HG03135 (cell line): ENCODE results near the gene ACSBG1.

Experiments
- ATAC-seq: cut with Tn5 transposase; IDR thresholded peaks from one replicate; pipeline ENCODE4 v1.9.1; 2021; ENCODE audit warnings: mild to moderate bottlenecking, moderate library complexity; ENCODE audit not compliant: unreplicated experiment

Gene ACSBG1, protein sequence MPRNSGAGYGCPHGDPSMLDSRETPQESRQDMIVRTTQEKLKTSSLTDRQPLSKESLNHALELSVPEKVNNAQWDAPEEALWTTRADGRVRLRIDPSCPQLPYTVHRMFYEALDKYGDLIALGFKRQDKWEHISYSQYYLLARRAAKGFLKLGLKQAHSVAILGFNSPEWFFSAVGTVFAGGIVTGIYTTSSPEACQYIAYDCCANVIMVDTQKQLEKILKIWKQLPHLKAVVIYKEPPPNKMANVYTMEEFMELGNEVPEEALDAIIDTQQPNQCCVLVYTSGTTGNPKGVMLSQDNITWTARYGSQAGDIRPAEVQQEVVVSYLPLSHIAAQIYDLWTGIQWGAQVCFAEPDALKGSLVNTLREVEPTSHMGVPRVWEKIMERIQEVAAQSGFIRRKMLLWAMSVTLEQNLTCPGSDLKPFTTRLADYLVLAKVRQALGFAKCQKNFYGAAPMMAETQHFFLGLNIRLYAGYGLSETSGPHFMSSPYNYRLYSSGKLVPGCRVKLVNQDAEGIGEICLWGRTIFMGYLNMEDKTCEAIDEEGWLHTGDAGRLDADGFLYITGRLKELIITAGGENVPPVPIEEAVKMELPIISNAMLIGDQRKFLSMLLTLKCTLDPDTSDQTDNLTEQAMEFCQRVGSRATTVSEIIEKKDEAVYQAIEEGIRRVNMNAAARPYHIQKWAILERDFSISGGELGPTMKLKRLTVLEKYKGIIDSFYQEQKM

DNA sequence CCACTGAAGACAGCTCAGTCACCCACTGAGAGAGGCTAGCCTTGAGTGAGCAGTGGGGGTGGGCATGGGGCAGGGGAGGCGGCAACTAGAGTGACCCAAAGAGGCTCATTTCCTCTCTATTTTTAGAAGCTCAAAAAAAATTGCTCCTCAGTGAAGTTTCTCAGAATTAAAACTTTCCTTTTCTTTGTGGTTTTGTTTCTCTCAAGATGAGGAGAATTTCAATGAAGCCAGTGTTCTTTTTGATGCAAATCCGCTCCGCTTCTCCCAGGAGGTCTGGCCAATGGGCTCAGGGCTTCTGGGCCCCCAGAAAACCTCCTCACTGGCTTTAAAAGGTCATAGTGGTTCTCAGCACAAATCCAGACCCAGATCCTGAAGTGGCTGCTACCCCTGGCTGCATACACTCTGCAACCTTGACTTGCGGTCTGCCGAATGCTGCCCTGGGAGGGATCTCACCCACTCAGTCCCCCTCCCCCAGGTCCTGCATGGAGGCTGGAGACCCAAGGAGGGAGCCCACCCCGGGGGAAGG, at the start of gene ACSBG1:
TSS of gene ACSBG1 (minus strand) at position 51 of the 526 bp plus-strand sequence. CDS start 64 bp downstream, outside the sequence.
- no peak for ATAC-seq

DNA sequence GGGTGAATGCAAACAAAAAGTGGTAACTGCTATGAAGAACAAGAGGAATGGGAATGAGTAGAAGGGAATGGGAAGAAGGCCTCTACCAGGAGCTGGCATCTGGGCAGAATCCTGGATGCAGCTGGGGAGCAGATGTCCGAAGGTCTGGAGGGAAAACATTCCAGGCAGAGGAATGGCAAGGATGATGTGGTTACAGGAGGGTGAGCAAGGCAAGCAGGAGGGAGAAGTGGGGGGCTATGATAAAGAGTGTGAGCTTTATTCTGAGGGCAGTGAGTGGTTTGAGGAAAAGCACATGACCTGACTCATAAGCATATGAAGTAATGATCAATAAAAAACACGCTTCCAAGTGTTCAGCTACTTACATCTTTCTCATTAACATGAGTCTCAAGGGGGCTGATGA, 48.0 kb upstream of the ACSBG1 start:
- ATAC-seq = no peak

DNA sequence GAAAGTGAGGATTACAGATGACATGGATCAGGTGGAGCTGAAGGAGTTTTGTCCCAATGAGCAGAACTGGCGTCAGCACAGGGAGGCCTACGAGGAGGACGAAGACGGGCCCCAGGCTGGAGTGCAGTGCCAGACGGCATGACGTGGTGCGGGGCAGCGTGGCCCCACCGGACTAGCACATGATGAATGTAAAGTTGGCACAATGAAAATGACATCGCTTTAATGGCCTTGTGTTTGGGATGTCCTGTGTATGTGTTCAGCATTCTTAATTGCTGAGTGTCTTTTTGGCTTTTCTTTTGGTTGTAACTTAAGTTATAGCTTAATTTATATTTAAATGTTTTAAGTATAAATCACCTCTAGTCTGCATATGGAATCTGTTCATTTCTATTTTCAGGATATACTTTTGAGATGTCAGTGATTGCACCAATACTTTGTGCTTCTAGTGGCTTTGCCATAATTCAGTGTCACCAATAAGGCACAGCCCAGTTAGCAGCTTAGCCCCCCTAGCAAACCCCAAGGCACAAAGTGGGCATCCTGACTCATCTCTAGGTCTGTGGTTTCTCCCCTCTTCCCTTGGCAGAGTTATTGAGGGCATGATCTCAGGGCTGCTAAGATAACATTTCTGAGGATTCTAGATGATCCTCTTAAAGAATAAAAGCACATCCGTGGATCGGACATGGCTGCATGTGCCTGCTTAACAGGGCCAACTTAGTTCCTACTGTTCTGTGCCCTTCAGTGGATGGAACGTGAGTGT, 46.1 kb upstream of the ACSBG1 start:
- no peak for ATAC-seq

DNA sequence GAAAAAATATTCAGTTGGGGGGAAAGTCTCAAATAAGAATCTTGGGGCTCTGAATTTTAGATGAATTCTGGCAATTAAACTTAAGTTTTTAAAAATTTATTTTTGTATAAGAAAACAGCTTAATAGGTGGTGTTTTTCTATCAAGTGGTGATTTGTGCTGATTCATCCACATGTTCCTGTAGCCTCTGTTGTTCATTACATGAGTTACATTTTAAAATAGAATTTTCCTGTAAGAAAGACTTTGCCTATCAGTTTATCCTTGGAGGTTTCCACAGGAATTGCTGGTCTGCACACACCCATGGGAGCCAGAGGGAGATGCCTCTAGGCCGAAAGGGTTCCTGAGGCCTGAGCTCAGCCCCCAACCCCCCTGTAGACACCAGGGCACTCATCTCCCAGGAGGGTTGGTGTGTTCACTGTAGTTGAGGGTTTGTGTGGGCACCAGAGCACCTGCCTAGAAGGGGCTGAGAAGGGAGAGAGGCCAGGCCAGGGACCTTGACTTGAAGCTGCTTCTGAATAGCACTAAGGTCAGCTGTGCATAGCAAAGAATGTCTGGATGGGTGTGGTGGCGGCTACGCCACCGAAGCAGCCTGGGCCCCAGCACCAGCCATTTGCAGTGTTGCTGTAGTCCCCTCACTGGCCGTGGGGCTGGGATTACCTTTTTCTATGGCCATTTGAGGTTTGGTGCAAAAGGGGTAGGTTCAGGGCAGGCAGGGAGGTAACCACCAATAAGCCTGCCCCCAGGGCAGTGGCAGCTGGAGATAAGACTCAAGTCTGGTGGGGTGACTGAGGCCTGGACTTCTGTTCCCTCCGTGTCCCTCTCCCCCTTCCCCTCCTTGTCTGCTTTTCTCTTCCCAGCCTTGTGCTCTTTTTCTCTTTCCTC, 41.9 kb upstream of the ACSBG1 start:
- no peak for ATAC-seq

DNA sequence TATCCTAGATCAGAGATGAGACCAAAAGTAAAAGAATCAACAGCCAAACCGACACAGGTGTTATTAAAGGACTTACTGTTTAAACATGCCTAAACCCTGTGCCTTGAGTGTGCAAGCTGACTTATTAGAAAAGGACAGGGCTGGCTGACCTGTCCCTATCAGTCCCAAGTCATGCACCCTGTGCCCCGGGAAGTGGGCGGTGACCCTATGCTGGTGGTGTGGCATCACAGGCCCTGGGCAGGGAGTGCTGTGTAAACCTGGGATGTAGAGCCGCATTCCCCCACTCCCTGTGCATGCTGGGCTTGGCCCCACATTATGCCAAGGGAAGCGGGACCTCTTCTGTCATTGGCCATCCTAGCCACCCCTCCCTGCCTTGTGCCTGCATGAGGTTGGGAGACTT, 40.6 kb upstream of the ACSBG1 start:
- ATAC-seq = no peak

DNA sequence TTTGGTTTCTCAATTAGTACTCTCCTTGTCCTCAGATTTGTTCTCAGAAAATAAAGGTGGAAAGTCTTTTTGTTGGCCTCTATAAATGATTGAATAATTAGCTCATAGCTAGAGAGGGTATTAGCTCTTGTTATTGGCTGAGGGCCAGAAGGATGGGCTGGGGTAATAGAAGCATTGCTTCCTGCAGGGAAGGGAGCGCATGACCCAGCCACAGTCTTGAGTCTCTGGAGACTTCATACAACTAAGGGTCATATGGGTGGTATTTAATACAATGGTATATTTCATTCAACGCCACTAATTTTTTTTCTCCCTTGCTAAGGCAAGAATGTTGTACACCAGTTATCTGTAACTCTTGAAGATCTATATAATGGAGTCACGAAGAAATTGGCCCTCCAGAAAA, 38.4 kb upstream of the ACSBG1 start:
- ATAC-seq = no peak

DNA sequence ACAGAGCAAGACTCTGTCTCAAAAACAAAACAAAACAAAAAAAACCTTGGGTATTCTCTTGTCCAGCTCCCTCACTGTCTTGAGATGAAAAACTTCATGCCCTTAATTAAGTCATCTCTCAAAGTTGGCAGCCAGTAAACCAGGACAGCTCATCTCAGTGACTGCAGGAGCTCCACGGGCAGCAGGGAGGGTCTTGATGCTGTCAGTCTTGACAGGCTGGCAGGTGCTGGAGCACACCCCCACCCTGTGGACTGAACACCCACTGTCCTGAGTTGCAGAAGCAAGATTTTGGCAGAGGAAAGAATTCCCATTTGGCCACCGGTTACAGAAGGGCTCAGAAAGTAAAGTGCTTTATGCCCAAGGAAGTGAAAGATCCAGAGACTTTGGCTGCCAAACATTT, 38.0 kb upstream of the ACSBG1 start:
- ATAC-seq = no peak

DNA sequence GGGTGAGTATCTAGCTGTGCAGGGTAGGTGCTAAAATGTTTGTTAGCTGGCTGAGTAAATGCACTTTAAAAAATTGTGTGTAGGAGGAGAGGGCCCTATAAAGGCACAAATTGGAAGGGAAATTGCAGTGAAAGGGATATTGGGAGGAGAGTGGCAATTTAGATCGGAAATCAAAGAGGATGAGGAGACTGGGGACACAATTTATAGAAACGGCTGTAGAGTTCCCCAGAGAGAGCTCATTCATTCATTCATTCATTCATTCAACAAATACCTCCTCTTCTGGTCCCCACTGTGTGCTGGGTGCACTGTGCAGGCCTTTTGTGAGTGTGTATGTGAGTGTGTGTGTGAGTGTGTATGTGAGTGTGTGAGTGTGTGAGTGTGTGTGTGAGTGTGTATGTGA, 32.4 kb upstream of the ACSBG1 start:
- no peak for ATAC-seq

DNA sequence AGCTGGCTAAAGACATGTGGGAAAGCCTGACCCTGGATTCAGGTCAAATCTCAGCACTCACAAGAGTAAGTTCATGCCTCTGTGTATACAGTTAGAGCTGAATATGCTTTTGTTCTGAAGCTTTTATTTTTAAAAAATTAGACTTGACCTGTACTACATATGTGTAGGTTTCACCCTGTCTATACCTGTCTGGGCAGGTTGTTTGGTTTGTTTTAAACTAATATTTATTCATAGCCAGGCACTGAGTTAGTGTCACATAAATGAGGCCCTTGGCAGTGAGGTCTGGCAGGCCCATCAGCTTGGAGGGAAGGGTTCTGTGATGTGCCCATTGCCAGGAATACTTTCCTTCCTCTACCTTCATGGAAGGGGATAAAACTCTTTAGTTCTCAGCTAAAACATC, 31.9 kb upstream of the ACSBG1 start:
- no peak for ATAC-seq

DNA sequence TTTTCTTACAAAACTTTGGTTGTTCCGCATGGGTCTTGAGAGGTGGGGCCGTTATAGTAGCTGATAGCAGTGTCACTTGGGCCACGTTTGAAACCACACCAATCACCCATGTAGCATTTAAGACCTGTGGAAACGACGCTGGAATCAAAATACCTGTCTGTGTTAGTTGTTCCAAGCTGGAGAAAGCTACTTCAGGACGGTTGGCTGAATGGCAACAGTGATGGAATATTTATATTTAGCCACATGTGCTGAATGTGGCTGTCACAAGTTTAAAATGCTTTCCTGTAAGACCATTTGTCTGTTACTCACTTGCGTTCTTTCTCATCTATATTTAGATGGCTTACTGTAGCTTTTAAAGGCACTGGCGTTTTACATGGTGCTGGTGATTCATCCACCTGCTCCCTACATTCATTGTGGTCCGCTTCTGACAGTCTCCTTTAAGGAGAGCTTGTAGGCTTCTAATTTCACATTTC, 31.4 kb upstream of the ACSBG1 start:
- no peak for ATAC-seq

DNA sequence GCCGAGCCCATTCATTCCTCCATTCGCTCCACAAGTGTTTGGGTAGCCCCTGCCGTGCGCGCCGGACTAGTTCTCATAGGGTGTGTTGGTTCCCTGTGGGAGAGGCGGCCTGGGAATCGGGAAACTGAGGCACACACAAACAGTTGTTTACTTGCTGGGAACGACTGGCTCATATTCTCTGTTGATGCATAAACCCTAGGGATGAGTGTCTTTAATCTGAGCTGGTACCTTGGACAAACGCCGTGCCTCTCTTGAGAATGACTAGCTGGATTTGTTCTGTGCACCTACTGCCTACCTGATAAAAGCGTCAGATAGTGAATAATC, 30.7 kb upstream of the ACSBG1 start:
- ATAC-seq = no peak

DNA sequence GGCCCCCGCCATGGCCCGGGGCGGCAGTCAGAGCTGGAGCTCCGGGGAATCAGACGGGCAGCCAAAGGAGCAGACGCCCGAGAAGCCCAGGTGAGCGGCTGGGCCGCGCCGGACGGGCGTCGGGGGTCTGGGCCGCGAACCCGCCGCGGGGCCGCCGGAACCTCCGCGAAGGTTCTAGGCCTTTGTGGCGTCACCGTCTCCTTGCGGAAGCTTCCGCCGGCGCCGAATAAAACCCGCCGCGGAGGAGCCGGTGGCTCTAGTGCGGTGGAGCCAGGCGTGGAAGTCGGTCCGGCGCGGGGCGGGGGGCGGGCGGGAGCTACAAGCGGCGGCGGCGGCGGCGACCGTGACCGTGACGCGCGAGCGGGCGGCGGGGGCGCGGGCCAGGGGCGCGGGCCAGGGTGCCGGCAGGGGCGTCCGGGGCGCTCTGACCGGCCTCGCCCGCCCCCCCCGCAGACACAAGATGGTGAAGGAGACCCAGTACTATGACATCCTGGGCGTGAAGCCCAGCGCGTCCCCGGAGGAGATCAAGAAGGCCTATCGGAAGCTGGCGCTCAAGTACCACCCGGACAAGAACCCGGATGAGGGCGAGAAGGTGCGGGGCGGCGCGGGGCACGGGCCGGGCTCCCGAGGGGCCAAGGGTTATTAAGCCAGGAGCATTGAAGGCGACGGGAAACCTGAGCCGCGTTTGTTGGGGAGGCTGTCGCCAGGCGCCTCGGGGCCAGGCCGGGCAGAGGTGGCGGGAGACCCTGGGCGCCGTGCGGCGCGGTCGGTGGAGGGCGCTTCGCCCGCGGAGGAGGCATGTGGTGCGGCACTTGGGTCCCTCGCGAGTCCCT, 30.2 kb upstream of the ACSBG1 start, which contains the start of gene DNAJA4:
TSS of gene DNAJA4 (plus strand) at position 259 of the 833 bp plus-strand sequence. CDS start at position 461, 202 bp downstream.
- no peak for ATAC-seq

DNA sequence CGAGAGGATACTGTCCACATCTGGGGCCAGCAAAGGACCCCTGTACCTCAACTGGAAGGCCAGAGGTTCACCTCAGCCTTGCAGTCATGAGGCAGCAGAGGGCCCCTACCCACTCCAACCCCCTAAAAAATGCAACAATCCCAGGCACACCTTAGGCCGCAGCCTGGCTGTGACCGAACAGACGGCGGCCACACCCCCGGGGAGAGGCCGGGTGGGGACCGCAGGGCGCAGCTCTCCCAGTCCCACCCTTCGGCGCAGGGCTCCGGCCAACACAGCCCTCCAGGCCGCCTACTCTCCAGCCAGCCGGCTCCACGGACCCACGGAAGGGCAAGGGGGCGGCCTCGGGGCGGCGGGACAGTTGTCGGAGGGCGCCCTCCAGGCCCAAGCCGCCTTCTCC, 29.5 kb upstream of the ACSBG1 start:
- ATAC-seq = no peak

DNA sequence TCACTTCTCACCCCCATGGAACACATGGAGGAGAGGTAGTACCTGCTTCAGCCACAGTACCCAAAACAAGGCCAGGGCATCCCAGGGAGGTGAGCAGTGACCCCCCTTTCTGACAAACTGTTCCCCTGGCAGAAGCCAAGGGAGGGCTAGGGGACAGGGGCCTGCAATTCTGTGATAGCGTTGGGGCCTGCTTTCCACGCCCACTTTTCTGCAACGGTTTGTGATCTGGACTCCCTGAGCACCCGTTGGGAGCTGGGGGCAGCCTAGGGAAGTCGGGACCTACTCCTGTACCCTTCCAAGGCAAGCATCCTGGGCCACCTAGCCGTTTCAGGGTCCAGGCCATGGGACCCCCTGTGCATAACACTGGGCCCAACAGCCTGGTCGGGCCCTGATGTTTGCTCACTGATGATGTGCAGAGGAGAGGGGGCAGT, 29.0 kb upstream of the ACSBG1 start:
- ATAC-seq = no peak

DNA sequence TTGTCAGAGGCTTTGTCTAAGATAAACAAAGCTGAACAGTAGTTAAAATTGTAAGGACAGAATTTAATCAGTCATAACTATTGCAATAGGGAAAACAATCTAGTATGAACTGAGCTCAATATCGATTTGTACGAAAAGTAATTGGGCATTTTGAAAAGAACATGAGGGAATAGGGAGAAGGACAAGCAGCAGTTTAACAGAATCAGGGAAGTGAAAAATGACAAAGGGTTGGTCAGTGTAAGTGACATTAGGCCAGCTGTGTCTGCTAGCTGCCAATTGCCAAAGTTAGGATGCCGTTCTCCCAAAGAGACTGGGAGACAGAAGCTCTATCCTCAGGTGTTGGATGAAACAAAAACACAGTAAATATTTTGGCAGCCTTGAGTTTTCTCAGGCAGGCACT, 26.7 kb upstream of the ACSBG1 start:
- ATAC-seq = no peak

DNA sequence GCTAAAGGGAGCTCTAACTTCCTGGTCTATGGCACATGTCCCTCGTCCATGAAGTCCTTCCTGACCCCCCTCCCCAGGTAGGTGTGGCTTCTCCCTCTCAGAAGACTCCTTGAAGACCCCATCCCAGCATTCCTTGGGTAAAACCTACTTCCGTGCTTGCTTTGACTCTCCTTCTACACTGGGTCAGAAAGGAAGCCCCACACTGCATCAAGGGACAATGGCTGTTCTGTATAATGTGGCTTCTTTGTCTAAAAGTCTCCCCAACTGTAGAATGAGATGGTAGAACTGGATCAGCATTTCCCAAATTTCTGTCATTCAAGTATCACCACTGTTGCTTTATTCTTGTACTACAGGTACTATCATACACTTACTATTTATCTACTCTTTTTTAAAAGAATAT, 26.1 kb upstream of the ACSBG1 start:
- ATAC-seq = no peak

DNA sequence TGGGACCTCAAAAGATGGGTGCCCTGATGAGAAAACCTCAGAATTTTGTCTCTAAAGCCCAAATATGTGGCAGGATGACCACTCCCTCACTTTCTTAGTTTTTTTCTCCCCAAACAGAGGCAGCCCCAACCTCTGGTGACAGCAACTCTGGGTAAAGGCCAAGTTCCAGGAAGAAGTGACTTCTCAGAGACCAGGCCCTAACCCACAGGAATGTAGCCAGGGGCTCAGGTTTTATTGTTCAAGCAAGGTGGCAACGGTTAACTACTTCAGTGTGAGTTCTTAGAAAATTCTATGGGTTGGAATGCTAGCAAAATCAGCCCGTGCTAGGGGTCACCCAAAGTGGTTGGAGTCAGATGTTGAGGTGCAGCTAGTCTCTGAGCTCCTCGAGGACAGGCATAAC, 24.9 kb upstream of the ACSBG1 start:
- no peak for ATAC-seq

DNA sequence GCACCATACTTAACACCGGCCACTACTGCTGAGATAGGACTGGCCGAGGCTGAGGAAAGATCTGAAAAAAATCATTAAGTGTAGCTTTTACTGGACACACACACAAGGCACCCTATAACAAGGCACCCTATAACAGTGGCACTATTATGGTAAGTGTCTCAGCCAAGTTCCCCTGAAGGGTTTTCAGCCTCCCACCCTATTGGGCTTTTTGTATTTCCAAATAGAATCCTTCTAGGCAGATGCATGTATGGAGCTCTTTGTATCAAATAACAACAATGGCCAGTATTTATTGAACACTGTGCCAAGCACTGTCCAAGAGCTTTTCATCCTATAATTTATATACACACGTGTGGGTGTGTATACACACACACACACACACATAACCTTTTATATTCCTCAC, 23.3 kb upstream of the ACSBG1 start:
- no peak for ATAC-seq

DNA sequence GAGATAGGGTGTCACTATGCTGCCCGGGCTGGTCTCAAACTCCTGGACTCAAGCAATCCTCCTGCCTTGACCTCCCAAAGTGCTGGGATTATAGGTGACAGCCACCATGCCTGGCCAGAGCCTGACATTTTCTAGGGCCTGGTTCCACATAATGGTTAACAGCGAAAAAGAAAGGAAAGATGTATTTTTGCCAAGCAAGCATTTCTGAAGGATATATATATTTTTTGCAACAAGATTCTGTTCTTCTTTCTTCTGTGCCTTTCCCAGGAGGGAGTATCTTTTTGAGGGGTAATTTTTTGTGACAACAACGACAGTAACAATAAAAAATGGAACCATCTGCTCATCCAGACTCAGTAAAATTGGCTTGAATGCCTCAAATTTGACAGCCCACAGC, 21.7 kb upstream of the ACSBG1 start:
- no peak for ATAC-seq
